ENCODE data around the gene PIAS4.

The PIAS4 gene

GRCh38 chr19:4071610-4072009 is 64.1 kb downstream of the PIAS4 start:
- Mint-ChIP-seq H3K9me3 (no peaks in the 10 kb centered on the region), H3K4me3 (no peak overlapping the region), H3K36me3 (peaks cover 21% of the 10 kb centered on the region), H3K27ac (no peak overlapping the region), H3K4me1 (peaks cover 35% of the 10 kb centered on the region)
- DNase-seq (ENCODE audit: low spot score in 2 of 2), result no peak
- no peak for ATAC-seq

DNA sequence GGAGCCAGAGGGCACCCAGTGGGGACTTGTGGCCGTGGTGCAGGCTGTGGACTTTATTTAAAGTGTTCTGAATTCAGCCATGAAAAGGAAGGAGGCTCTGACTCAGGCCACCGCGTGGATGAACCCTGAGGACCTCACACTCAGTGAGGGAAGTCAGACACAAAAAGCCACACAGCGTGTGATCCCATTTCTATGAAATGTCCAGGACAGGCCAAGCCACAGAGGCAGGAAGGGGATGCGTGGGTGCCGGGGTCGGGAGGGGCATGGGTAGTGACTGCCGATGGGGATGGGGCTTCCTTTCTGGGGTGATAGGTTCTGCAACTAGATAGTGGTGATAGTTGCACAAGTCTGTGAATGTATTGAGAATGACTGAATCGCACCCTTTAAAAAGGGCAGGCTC is 67.8 kb downstream of the PIAS4 start:
- DNase-seq (ENCODE audit: low spot score in 2 of 2) (peak in 1 of 2 donors; percentile 62), ATAC-seq (peak; percentile 87)
- H3K4me1 Mint-ChIP-seq, result peaks cover 43% of the 10 kb centered on the region
- peaks cover 7% of the 10 kb centered on the region for H3K36me3 Mint-ChIP-seq
- H3K27ac Mint-ChIP-seq, result peak overlapping the region; percentile 83
- peak overlapping the region; percentile 45 for H3K4me3 Mint-ChIP-seq
- no peaks in the 10 kb centered on the region for H3K9me3 Mint-ChIP-seq

GRCh38 chr19:4077007-4077374 is 69.5 kb downstream of the PIAS4 start:
- no peak for DNase-seq (ENCODE audit: low spot score in 2 of 2)
- Mint-ChIP-seq H3K4me1 (peaks cover 43% of the 10 kb centered on the region), H3K36me3 (peaks cover 7% of the 10 kb centered on the region), H3K4me3 (peak overlapping the region; percentile 68), H3K9me3 (no peaks in the 10 kb centered on the region), H3K27ac (peak overlapping the region; percentile 85)
- ATAC-seq, result no peak

DNA sequence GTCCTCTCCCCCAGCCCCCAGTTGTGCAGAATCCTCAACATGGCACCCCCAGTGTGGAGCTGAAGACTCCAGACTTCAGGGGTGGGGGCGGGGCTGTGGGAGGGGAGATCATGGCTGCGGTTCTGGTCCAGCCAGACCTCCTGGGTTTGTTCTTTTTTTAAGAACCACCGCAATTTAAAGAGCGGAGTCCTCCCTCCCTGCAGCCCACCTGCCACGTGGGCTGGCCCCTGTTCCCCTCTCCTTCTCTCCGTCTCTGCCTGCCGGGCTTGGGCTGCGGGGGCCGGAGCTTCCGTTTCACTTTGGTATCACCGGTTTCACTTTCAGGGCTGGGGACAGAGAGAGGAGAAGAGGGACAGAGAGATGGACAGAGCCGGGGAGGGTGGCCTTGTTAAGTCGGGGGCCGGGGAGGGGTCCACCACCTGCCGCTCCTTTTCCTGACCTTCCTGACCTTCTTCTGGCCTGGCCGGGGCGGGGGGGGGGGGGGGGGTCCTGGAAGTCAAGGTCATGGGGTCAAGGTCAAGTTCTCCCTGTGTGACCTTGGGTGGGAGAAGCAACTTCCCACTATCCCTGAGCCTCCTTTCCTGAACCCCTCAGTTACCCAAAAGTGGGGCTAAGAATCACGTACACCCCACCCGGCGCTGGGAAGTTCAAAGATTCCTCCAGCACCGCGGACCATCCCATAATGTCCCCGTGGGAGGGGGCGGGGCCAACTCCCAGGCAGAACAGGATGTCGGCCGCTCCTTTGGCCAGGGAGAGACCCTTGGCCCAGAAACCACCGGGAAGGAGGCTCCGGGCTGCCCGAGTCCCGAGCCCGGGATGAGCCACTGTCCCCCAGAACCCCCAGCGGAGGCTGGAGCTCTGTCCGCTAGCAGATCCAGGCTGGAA is 70.5 kb downstream of the PIAS4 start:
- H3K27ac Mint-ChIP-seq, result peak overlapping the region; percentile 85
- peaks cover 7% of the 10 kb centered on the region for H3K36me3 Mint-ChIP-seq
- DNase-seq (ENCODE audit: low spot score in 2 of 2) (peak in 1 of 2 donors; percentile 71), ATAC-seq (peak; percentile 52)
- peak overlapping the region; percentile 68 for H3K4me3 Mint-ChIP-seq
- no peaks in the 10 kb centered on the region for H3K9me3 Mint-ChIP-seq
- peaks cover 45% of the 10 kb centered on the region for H3K4me1 Mint-ChIP-seq

GRCh38 chr19:4080473-4080872 is 72.9 kb downstream of the PIAS4 start:
- DNase-seq (ENCODE audit: low spot score in 2 of 2), result no peak
- Mint-ChIP-seq H3K4me3 (no peak overlapping the region), H3K9me3 (no peaks in the 10 kb centered on the region), H3K27ac (peak overlapping the region; percentile 43), H3K4me1 (peaks cover 48% of the 10 kb centered on the region), H3K36me3 (peaks cover 11% of the 10 kb centered on the region)
- no peak for ATAC-seq

DNA sequence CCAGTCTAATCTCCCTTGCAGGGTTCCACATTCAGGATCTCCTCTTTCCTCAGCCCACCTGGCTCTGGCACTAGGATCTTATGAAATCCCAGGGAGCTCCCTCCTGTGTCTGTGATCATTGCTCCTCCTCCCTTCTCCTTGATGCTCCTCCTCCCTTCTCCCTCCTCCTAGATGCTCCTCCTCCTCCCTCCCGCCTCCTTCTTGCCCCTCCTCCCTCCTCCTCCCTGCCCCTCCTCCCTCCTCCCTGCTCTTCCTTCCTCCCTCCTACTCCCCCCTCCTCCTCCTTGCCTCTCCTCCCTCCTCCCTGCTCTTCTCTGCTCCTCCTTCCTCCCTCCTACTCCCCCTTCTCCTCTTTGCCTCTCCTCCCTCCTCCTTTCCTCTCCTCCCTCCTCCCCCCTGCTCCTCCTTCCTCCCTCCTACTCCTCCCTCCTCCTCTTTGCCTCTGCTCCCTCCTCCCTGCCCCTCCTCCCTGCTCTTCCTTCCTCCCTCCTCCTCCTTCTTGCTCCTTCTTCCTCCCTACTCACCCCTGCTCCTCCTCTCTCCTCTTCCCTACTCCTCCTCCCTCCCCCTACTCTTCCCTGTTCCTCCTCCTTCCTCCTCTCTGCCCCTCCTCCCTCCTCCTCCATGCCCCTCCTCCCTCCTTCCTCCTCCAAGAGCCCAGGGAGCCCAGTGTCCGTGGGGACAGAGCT is 74.0 kb downstream of the PIAS4 start:
- ATAC-seq, result no peak
- no peak overlapping the region for H3K4me3 Mint-ChIP-seq
- no peak for DNase-seq (ENCODE audit: low spot score in 2 of 2)
- H3K36me3 Mint-ChIP-seq, result peaks cover 19% of the 10 kb centered on the region
- no peaks in the 10 kb centered on the region for H3K9me3 Mint-ChIP-seq
- H3K27ac Mint-ChIP-seq, result no peak overlapping the region
- H3K4me1 Mint-ChIP-seq, result peaks cover 54% of the 10 kb centered on the region

DNA sequence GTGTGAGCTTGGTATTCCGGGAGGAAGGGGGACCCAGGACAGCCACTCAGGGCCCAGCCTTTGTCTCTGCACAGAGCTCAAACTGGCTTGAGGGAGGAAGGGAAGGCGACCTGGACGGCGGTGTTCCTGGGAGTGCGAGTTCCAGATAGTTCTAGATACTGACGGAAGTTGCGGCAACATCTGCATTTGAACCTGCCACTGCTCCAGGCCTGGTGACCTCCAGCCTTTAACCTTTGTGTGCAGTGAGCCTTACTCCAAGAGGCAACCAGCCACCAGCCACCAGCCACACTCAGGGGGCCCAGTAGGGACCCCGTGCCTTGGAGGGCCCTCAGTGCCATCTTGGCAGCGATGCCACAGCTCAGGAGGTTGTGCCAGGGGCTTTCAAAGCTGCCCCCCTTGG is 74.6 kb downstream of the PIAS4 start:
- no peak for ATAC-seq
- peaks cover 24% of the 10 kb centered on the region for H3K36me3 Mint-ChIP-seq
- no peaks in the 10 kb centered on the region for H3K9me3 Mint-ChIP-seq
- no peak for DNase-seq (ENCODE audit: low spot score in 2 of 2)
- H3K27ac Mint-ChIP-seq, result no peak overlapping the region
- no peak overlapping the region for H3K4me3 Mint-ChIP-seq
- peaks cover 50% of the 10 kb centered on the region for H3K4me1 Mint-ChIP-seq

DNA sequence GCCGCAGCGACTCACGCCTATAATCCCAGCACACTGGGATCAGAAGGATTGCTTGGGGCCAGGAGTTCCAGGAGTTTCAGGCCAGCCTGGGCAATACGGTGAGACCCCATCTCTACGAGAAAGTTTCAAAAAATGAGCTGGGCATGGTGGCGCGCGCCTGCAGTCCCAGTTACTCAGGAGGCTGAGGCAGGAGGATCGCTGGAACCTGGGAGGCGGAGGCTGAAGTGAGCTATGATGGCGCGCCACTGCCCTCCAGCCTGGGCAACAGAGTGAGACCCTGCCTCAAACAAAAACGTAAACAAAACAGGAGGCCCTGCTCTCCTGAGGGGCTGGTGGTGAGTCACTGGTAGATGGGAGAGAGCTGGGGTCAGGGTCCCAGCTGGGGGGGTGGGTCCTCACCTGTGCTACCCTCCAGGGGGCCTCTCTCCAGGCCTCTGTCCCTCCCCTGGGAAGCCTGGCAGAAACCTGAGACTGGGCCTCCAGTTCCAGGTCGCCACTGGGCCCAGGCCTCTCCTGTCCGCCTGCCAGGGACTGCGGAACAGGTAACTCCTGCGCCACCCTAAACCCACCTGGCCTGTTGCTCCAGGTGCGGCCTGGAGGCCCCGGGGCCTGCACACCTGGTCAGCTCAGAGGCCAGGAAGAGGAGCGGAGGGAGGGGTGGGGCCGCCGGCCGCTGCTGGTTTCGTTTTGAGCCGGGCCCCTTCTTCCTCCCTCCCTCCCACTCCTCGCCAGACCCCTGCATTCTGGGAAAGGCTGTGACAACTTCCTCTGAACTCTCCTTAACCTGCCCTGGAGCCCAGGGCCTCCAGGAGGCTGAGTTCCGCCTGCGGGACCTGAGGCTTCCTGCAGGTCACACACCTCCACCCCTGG is 76.4 kb downstream of the PIAS4 start:
- H3K4me3 Mint-ChIP-seq, result peak overlapping the region; percentile 57
- H3K36me3 Mint-ChIP-seq, result peaks cover 40% of the 10 kb centered on the region
- H3K27ac Mint-ChIP-seq, result peak overlapping the region; percentile 91
- ATAC-seq (peak; percentile 70), DNase-seq (ENCODE audit: low spot score in 2 of 2) (peak in 1 of 2 donors; percentile 72)
- H3K9me3 Mint-ChIP-seq, result no peaks in the 10 kb centered on the region
- H3K4me1 Mint-ChIP-seq, result peaks cover 45% of the 10 kb centered on the region

- Mint-ChIP-seq H3K4me3 (peak overlapping the region; percentile 57), H3K27ac (peak overlapping the region; percentile 91), H3K36me3 (peaks cover 46% of the 10 kb centered on the region), H3K9me3 (no peaks in the 10 kb centered on the region), H3K4me1 (peaks cover 47% of the 10 kb centered on the region)
- ATAC-seq, result no peak
- no peak for DNase-seq (ENCODE audit: low spot score in 2 of 2)
Measured at GRCh38 chr19:4084547-4084877, 77.0 kb downstream of the PIAS4 start.

- peaks cover 60% of the 10 kb centered on the region for H3K4me1 Mint-ChIP-seq
- H3K9me3 Mint-ChIP-seq, result no peaks in the 10 kb centered on the region
- no peak for DNase-seq (ENCODE audit: low spot score in 2 of 2)
- no peak overlapping the region for H3K4me3 Mint-ChIP-seq
- no peak for ATAC-seq
- peak overlapping the region; percentile 98 for H3K27ac Mint-ChIP-seq
- peaks cover 51% of the 10 kb centered on the region for H3K36me3 Mint-ChIP-seq
Measured at GRCh38 chr19:4086411-4086867, 78.9 kb downstream of the PIAS4 start.

DNA sequence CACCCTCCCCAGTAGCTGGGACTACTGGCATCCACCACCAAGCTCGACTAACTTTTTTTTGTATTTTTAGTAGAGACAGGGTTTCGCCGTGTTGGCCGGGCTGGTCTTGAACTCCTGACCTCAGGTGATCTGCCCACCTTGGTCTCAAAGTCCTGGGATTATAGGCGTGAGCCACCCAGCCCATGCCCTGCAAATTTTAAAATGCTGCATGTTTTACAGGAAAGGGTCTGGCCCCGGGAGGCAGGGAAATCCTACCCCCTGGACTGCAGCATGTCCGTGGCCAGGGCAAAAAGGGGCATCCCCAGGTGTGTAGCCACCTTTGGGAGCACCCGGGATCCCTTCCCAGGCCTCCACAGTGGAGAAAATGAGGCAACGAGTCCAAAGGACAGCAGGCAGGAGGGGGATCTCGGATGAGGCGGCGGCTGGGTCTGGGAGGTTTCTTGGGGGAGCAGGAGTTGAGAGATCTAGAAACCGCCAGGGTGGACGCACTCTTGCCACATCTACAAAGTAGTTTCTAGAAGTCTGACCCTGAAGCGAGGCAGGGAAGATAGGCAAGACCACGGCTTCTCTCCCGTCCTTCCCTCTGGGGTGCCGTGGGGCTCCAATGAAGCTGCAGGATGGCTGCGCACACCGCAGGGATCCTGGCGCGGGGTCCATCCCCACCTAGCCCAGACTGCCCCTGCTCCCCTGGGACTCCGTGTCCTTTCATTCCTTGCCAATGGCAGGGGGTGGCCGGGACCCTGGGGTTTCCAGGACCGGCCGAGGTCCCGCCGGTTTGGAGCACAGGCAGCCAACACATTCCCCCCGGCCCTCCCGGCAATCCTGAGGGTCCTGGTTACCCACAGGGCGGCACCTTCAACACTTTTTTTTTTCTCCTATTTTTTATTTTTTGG is 80.5 kb downstream of the PIAS4 start:
- H3K36me3 Mint-ChIP-seq, result peaks cover 53% of the 10 kb centered on the region
- ATAC-seq (no peak), DNase-seq (ENCODE audit: low spot score in 2 of 2) (no peak)
- peak overlapping the region; percentile 98 for H3K27ac Mint-ChIP-seq
- H3K9me3 Mint-ChIP-seq, result no peaks in the 10 kb centered on the region
- H3K4me3 Mint-ChIP-seq, result peak overlapping the region; percentile 82
- H3K4me1 Mint-ChIP-seq, result peaks cover 59% of the 10 kb centered on the region

- Mint-ChIP-seq H3K4me1 (peaks cover 50% of the 10 kb centered on the region), H3K27ac (peak overlapping the region; percentile 98), H3K36me3 (peaks cover 62% of the 10 kb centered on the region), H3K4me3 (peak overlapping the region; percentile 82), H3K9me3 (no peaks in the 10 kb centered on the region)
- ATAC-seq (peak; percentile 75), DNase-seq (ENCODE audit: low spot score in 2 of 2) (no peak)
Measured at GRCh38 chr19:4088975-4089374, 81.4 kb downstream of the PIAS4 start.
